Skeletal muscle satellite cell (primary cell): Measurements from ENCODE around the gene TCEAL4.
A peak's percentile ranks its signal among the peaks of the same experiment; 100 is the strongest.
"Not testable (repeated sequence)": the region's sequence is repeated elsewhere in the genome, so short reads cannot be mapped to it uniquely, and the experiment has no call there.

Experiments used
- H3K27me3 ChIP-seq: 2 replicates; pipeline ENCODE4 v1.7.0; 2013; ENCODE audit warnings: low read length; ENCODE audit not compliant: control insufficient read depth, insufficient read depth
- H3K36me3 ChIP-seq: 2 replicates; pipeline ENCODE4 v1.7.0; 2013; ENCODE audit warnings: mild to moderate bottlenecking, control low read depth, low read length; ENCODE audit not compliant: insufficient read depth
- H3K4me1 ChIP-seq: 2 replicates; pipeline ENCODE4 v1.7.0; 2013; ENCODE audit warnings: low read length; ENCODE audit not compliant: control insufficient read depth, insufficient read depth
- H3K4me2 ChIP-seq: 2 replicates; pipeline ENCODE4 v1.7.0; 2013; ENCODE audit warnings: mild to moderate bottlenecking, low read length
- H3K4me3 ChIP-seq: 2 replicates; pipeline ENCODE4 v1.7.0; 2013; ENCODE audit warnings: low read length
- H3K9ac ChIP-seq: 2 replicates; pipeline ENCODE4 v1.7.0; 2013; ENCODE audit warnings: mild to moderate bottlenecking, low read depth, low read length, moderate library complexity
- H3K9me3 ChIP-seq: replicated peaks from 2 replicates; pipeline ENCODE4 v1.7.0; 2013; ENCODE audit warnings: mild to moderate bottlenecking, control low read depth, low read length

TCEAL4 gene

GRCh38 chrX:103595202-103595601, 9.9 kb downstream of the TCEAL4 start:
- not testable (repeated sequence) for H3K9me3 ChIP-seq, H3K9ac ChIP-seq, H3K4me1 ChIP-seq, H3K4me3 ChIP-seq, H3K27me3 ChIP-seq, H3K4me2 ChIP-seq
- H3K36me3 ChIP-seq, result peaks cover 14% of the 10 kb centered on the region

DNA sequence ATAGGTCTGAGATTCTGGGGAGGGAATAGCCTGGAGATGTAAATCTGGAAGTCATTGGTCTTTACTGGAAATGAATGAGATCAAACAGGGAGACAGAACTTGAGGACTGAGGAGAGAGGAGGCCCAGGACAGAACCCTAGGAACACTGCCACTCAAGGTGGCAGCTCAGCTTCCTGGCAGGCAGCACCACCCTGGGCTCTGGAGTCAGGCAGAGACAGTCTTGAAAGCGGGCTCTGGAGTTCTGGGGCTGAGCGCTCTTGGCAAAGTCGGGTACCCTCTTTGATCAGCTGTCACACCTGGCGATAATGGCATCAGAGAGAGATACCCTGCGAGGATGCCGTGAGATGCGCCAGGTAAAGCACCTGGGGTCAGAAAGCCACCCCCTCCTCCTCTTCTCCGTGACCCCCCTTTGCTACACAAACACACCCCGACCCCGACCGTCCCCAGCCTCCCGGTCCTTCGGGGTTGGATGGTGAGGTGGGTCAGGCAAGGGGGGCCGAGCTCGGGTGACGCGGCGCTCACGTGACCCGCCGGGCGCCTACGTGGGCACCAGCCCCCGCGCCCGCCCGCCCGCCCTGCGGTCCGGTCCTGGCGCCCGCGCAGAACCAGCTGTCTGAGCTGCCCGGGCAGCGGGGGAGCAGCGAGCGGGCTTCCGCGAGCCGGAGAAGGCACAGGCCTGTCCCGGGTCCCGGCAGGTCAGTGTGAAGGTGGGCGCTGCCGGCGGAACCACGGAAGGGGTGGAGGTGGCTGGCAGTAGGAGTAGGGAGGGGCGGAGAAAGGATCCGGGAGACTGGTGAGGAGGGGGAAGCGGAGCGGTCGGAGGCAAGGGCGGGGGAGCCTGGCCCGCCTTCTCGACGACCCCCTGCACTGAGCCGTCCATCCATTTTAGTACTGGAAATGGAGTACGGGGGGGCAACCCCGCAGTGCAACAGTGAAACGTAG, 22.3 kb downstream of the TCEAL4 start, which contains the start of gene TCEAL3:
Gene TCEAL3 (plus strand): TSS at position 600 of the 942 bp plus-strand sequence. CDS start 1,102 bp downstream, outside the sequence.
- Histone ChIP-seq H3K27me3 (no peaks in the 10 kb centered on the region), H3K9me3 (no peaks in the 10 kb centered on the region), H3K9ac (peak within 1 kb of the TSS; percentile 95), H3K4me2 (peak within 1 kb of the TSS; percentile 90), H3K4me1 (no peaks in the 10 kb centered on the region), H3K36me3 (peaks cover 5% of the 10 kb centered on the region), H3K4me3 (peak within 1 kb of the TSS; percentile 81)

DNA sequence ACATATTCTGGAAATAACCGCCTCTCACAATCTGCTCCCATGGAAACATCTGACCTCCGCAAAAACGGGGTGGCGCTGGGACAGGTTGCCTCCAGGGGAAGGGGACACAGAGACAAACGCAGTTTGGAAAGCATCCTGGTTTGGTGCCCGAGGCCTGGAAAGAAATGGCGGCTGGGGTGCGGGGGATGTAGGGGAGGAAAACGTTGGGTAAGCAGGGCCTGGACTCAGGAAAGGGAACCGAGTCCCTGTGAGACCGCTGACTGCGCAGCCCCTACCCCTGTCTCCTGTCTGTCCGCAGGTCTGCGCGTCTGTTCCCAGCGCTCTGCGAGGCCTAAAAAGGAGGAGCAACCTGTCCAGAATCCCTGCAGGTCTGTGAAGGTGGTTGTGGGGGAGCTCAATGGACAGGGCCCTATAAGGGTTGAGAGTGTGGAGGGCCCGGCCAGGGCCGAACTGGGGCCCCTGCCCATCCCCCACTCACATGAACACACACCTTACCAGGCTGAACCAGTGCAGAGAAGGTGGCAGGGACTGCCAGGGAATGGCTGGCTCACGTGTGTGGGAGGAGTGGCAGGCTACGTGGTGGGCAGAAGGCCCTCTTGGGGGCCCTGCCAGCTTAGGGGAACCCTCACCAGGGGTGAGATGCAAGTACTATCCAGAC, 23.1 kb downstream of the TCEAL4 start:
- Histone ChIP-seq H3K9me3 (no peaks in the 10 kb centered on the region), H3K4me2 (peak overlapping the region; percentile 90), H3K36me3 (peaks cover 5% of the 10 kb centered on the region), H3K4me3 (peak overlapping the region; percentile 81), H3K27me3 (no peaks in the 10 kb centered on the region), H3K9ac (peak overlapping the region; percentile 95), H3K4me1 (no peaks in the 10 kb centered on the region)

- peaks cover 8% of the 10 kb centered on the region for H3K4me1 ChIP-seq
- no peaks in the 10 kb centered on the region for H3K27me3 ChIP-seq
- H3K9ac ChIP-seq, result no peak overlapping the region
- H3K36me3 ChIP-seq, result peaks cover 5% of the 10 kb centered on the region
- no peak overlapping the region for H3K4me2 ChIP-seq
- H3K4me3 ChIP-seq, result no peak overlapping the region
- no peaks in the 10 kb centered on the region for H3K9me3 ChIP-seq
Observed at GRCh38 chrX:103610282-103610681, 25.0 kb downstream of the TCEAL4 start.

DNA sequence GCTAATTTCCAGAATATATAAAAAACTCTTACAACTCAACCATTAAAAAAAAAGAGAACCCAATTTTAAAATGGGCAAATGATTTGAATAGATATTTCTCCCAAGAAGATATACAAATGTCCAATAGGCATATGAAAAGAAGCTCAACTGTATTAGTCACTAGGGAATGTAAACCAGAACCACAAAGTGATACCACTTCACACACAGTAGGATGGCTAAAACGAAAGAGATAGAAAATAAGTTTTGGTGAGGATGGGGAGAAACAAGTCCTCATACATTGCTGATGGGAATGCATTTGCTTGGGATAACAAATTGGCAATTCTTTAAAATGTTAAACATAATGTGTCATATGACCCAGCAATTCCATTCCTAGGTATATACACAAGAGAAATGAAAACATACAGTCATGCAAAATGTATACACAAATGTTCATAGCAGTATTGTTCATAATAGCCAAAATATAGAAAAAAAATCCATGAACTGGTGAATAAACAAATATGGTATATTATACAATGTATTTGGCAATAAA, 28.1 kb downstream of the TCEAL4 start:
- Histone ChIP-seq H3K4me3 (no peak overlapping the region), H3K9me3 (no peaks in the 10 kb centered on the region), H3K36me3 (peaks cover 5% of the 10 kb centered on the region), H3K4me1 (peaks cover 21% of the 10 kb centered on the region), H3K4me2 (no peak overlapping the region), H3K9ac (no peak overlapping the region), H3K27me3 (no peaks in the 10 kb centered on the region)

DNA sequence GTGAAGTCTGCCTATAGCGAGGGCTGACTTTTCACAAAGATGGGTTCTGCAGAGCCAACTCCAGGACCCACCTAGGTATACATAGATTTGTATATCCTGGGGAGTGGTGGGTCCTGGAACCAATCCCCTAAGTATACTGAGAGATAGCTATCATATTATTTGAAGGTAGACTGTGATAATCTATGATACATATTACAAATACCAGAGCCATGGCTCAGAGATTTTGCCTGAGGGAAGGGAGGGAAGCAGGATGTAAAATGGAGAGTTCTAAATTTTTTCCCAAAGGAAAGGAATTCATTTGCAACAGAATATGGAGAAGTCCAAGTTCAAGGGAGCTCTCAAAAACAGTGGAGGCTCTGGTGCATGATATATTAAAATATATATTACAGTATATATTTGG, 29.7 kb downstream of the TCEAL4 start:
- Histone ChIP-seq H3K4me2 (no peak overlapping the region), H3K27me3 (no peaks in the 10 kb centered on the region), H3K9me3 (no peaks in the 10 kb centered on the region), H3K9ac (no peak overlapping the region), H3K4me1 (peaks cover 21% of the 10 kb centered on the region), H3K36me3 (peaks cover 5% of the 10 kb centered on the region), H3K4me3 (no peak overlapping the region)

- Histone ChIP-seq H3K27me3 (no peaks in the 10 kb centered on the region), H3K4me3 (no peak overlapping the region), H3K9me3 (no peaks in the 10 kb centered on the region), H3K36me3 (no peaks in the 10 kb centered on the region), H3K4me2 (no peak overlapping the region), H3K4me1 (peaks cover 21% of the 10 kb centered on the region), H3K9ac (no peak overlapping the region)
Observed at GRCh38 chrX:103615781-103616371, 30.6 kb downstream of the TCEAL4 start.

- Histone ChIP-seq H3K4me2 (no peak overlapping the region), H3K27me3 (no peaks in the 10 kb centered on the region), H3K36me3 (no peaks in the 10 kb centered on the region)
Observed at GRCh38 chrX:103616676-103617186, 31.4 kb downstream of the TCEAL4 start.

DNA sequence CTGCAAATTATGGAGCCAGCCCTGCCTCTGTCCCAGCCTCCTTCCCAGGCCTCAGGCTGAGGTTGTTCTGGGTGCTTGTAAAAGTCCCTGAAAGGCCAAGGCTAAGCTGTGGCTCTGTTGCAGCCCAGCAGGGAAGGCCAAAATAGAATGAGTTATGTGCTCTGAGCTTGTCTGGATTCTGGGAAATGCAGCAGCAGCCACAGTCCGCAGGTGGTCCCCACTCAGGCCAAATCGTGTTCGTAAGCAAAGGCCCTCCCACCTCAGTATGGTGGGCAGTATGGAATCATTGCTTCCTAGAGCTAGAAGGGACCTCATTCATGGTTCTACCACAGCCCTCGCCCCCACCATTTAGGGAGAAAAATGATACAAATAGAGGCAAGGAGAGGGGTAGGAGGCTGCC, 38.8 kb downstream of the TCEAL4 start:
- no peak overlapping the region for H3K4me3 ChIP-seq
- H3K4me1 ChIP-seq, result peaks cover 4% of the 10 kb centered on the region
- H3K9me3 ChIP-seq, result no peaks in the 10 kb centered on the region
- no peak overlapping the region for H3K9ac ChIP-seq
- no peak overlapping the region for H3K4me2 ChIP-seq
- H3K27me3 ChIP-seq, result no peaks in the 10 kb centered on the region
- H3K36me3 ChIP-seq, result no peaks in the 10 kb centered on the region

More at GRCh38 chrX:103616676-103617186, 31.4 kb downstream of the TCEAL4 start:
- Histone ChIP-seq H3K9me3 (no peaks in the 10 kb centered on the region), H3K4me3 (no peak overlapping the region), H3K4me1 (peaks cover 21% of the 10 kb centered on the region), H3K9ac (no peak overlapping the region)

GRCh38 chrX:103626855-103627254, 41.5 kb downstream of the TCEAL4 start:
- no peak overlapping the region for H3K4me2 ChIP-seq
- H3K9me3 ChIP-seq, result no peaks in the 10 kb centered on the region
- H3K36me3 ChIP-seq, result no peaks in the 10 kb centered on the region
- H3K4me3 ChIP-seq, result no peak overlapping the region
- H3K4me1 ChIP-seq, result peaks cover 4% of the 10 kb centered on the region
- H3K9ac ChIP-seq, result no peak overlapping the region
- no peaks in the 10 kb centered on the region for H3K27me3 ChIP-seq
